ENCODE measurements around the gene EFNA3.

EFNA3 gene

DNA sequence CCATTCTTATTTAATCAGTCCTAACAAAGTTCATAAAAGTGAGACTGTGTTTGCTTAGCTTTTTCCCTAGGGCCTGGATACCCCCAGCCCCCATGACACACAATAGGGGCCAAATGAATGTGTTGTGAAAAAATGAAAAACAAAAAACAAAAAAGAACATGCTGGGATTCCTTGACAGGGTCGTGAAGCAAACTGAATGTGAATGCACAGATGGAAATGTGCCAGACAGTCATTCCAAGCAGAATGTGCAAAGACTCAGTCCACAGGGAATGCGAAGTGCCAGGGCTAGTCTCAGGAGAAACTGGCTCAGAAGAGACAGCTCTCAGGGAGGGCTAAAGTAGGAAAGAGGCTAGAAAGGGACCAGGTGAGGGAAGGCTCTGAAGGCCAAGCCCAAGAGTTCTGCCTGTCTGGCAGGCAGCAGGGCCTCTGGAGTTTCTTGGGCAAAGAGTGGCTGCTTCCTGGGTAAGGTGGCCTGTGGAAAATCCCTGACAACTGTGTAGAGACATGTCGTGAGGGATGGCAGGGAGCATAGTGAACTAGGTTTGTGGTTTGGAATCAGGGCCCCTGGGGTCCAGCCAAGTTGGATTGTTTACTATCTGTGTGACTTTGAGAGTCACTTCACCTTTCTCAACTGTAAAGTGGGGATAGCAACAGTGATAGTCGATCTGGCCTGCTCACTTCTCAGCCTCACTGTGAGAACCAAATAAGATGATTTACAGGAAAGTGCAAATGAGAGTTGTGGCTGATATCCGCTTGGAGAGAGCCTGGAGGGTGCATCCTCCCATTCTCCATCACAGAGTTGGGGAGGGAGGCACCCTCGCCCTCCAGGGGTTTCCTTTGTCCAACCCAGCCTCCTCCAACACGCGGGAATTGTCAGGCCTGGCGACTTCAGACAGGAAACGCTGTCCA lies 28.7 kb upstream of the EFNA3 start:
- no peak for DNase-seq

DNA sequence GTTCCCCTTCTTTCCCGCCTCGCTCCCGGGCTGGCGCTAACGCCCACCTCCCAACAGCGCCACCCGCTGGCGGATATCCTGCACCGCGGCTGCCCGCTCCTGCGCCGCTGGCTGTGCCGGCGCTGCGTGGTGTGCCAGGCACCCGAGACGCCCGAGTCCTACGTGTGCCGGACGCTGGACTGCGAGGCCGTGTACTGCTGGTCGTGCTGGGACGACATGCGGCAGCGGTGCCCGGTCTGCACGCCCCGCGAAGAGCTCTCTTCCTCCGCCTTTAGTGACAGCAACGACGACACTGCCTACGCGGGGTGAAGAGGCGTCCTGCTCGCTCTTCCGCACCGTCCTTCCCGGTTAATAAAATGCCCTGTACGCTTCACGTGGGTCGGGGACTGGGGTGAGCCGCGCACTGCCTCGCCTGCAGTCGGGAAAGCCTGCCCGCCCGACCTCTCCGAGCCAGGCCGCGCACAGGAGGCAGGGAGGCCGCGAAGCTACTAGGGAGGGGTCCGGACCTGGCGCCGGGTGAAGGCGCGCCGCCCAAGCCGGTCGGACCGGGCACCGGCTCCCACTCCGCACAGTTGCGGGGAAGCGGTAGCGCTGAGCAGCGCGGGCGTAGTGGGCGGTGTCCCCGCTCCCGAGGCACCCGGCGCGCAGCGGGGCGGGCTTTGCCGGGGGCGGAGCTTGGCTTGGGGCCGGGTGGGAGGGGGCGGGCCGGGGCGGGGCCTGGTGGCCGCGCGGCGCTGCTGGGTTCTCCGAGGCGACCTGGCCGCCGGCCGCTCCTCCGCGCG lies 27.9 kb upstream of the EFNA3 start, which contains the start of gene ADAM15:
Gene ADAM15, plus strand, starts transcription at position 757 of the 782 bp plus-strand sequence. CDS start 71 bp downstream, outside the sequence.
- DNase-seq, result peak; percentile 81

DNA sequence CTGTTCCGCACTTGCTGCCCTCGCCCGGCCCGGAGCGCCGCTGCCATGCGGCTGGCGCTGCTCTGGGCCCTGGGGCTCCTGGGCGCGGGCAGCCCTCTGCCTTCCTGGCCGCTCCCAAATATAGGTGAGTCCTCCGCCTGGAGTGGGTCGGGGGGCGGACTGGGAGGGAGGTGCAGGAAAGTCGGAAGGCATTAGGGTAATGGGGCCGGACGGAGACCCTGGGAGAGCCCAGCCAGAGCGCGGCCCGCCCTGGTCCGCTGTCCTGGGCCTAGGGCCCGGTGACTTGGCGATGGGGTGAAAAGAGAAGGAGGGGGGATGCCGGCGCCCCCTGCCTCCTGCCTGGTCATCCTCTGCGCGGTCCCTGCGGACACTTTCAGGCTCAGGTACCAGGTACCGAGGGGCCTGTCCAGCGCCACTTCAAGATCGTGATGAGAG lies 27.3 kb upstream of the EFNA3 start:
- DNase-seq, result no peak

DNA sequence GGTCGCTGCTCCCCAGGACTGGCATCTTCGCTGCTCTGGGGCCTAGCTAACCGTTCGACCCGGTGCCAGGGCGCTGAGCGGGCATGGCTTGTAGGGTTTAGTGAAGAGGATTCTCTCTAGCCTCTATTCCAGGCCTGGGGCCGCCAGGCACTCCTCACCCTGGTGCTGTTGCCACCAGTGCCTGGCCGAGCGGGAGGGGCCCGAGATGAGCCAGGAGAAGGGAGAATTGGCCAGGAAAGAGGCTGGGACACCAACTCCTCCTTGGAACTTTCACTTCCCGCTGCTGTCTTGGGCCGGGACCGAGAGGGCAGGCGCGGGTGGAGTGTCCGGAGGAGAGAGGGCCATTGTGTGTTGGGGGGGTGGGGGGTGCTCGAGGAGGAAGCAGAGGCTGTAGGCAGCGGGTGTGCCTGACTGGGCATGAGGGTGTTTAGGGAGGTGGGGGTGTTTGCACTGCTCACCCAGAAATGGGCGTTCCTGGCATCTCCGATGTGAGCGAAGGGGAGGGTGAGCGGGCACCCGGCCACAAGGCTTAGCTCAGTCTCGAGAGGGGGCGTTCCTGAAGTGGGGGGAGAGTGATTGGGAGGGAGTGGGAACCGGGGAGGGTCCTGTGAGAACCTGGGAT lies 26.7 kb upstream of the EFNA3 start:
- DNase-seq, result peak; percentile 54

DNA sequence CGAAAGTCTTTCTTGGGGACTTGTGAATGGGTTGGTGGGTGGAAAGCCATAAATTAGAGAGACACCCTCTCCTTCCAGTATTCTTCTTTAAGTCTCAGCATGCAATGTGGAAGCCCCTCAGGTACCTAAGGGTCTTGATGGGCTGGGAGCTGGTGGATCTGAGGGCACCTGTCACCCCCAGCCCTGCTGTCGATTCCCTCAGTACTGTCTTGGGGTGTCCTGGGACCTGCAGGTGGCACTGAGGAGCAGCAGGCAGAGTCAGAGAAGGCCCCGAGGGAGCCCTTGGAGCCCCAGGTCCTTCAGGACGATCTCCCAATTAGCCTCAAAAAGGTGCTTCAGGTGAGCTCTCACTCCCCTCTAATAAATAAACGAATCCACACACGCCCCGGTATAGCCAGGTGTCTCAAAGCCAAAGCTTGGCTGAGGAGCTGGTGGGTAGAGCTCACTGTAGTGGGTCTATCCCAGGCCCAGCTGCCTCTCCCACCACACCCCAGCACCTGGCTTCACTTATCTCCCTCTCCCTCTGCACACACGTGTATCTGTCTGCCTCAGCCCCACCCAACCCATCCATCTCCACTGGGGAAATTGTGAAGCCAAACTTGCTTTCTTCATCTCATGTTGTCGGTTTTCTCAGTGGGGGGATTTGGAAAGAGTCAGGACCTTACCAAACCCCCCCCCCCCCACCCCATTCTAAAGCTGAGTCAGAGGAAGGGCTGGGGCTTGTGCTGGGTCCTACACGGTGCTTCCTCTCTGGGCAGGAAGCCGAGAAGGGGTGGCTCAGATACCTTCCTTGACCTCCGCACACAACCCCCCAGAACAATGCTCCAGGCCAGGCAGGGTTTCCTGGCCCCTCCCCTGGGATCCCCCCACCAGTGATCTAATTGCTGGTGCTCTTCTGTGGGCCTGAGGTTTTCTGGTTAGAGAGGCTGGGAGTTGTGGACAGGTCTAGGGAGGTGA lies 25.9 kb upstream of the EFNA3 start:
- DNase-seq, result no peak

DNA sequence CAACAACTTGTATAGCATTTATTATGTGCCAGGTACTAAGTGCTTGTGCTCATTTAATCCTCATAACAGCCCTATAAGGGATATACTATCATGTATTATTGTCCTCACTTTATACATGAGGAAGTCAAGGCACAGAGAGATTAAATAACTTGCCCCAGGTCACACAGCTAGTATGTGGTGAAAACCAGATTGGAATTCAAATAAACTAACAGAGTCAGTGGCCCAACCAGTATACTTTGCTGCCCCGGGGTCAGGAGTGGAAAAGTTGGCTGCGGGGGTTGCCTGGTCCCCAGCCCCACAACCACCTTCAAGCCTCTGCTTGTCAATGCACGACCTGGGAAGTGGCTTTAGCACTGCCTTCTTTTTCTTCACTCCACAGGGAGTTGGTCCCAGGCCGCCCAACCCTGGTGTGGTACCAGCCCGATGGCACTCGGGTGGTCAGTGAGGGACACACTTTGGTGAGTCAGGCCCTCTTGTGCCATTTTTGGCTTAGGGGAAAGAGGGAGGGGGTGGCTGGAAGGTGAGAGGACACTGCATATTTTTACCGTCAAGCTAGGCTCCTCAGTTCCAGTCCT lies 25.0 kb upstream of the EFNA3 start:
- no peak for DNase-seq

DNA sequence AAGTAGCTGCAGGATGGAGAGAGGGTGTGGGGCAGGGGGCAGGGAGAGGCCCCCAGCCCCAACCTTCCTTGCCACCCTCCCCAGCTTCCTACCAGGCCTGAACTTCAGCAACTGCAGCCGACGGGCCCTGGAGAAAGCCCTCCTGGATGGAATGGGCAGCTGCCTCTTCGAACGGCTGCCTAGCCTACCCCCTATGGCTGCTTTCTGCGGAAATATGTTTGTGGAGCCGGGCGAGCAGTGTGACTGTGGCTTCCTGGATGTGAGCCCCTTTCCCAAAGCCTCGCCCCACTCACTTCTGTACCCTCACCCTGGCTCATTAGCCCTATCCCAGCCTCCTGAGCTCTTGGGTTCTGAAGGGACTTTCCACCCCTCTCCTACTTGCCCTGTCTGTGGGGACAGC lies 21.5 kb upstream of the EFNA3 start:
- DNase-seq, result no peak

DNA sequence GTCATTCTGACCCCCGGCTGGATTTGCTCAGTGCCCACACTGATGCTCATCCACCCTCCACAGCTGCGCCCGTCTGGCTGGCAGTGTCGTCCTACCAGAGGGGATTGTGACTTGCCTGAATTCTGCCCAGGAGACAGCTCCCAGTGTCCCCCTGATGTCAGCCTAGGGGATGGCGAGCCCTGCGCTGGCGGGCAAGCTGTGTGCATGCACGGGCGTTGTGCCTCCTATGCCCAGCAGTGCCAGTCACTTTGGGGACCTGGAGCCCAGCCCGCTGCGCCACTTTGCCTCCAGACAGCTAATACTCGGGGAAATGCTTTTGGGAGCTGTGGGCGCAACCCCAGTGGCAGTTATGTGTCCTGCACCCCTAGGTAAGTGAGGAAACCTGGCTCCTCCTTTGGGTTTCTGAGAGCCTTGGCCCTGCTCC lies 20.8 kb upstream of the EFNA3 start:
- no peak for DNase-seq

DNA sequence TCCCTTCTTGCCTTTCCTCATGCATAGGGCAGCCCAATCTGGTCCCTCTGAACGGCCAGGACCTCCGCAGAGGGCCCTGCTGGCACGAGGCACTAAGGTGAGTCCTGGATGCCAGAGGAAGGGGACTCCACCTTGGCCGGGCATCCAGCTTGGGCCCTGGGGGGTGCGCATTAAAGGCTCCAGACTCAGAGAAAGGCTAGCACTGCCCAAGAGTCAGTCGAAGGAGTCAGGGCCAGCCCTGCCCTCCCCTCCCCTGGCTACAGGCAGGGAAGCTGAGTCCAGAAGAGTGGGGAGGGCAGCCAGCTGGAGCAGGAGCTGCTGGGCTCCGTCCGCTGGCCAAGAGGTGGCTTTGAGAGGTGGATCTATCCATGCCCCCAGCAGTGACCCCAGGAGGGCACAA lies 17.9 kb upstream of the EFNA3 start:
- no peak for DNase-seq

DNA sequence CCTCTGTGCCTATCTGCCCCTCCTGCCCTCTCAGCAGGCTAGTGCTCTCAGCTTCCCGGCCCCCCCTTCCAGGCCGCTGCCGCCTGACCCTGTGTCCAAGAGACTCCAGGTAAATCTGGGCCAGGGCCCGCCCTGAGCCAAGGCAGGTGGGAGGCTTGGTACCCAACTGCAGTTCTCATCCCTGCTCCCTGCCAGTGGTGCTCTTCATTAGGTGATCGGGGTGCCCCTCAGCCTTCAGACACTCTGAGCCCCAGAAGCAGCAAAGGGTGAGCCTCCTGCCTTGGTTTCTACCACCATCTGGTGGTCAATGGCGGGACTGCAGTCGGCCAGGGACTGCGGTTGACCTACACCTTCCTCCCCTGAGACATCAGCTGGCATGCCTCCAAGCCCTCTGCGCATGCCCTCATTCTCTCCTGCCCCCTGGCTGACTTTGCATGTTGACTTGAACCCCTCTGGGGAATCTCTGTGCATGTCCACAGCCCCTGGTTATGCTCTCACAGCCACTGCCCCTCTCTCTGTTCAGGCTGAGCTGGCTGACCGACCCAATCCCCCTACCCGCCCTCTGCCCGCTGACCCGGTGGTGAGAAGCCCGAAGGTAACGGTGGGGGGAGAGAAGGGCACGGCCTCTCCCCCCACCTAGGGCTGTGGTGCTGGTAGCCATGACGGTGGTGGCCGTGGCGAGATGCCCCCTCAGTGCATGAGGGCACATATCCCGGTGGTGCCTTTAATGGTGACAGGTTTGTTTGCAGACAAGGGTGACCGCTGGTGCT lies 17.1 kb upstream of the EFNA3 start:
- DNase-seq, result peak; percentile 93

DNA sequence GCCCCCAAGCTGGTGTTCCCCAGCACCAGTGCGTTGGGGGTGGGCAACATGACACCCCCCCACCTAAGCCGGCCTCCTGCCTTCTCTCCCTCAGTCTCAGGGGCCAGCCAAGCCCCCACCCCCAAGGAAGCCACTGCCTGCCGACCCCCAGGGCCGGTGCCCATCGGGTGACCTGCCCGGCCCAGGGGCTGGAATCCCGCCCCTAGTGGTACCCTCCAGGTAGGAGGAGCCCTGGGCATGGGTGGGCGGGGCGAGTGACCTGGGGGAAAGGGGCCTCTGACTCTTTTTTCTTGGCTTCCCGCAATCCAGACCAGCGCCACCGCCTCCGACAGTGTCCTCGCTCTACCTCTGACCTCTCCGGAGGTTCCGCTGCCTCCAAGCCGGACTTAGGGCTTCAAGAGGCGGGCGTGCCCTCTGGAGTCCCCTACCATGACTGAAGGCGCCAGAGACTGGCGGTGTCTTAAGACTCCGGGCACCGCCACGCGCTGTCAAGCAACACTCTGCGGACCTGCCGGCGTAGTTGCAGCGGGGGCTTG lies 16.4 kb upstream of the EFNA3 start:
- no peak for DNase-seq

DNA sequence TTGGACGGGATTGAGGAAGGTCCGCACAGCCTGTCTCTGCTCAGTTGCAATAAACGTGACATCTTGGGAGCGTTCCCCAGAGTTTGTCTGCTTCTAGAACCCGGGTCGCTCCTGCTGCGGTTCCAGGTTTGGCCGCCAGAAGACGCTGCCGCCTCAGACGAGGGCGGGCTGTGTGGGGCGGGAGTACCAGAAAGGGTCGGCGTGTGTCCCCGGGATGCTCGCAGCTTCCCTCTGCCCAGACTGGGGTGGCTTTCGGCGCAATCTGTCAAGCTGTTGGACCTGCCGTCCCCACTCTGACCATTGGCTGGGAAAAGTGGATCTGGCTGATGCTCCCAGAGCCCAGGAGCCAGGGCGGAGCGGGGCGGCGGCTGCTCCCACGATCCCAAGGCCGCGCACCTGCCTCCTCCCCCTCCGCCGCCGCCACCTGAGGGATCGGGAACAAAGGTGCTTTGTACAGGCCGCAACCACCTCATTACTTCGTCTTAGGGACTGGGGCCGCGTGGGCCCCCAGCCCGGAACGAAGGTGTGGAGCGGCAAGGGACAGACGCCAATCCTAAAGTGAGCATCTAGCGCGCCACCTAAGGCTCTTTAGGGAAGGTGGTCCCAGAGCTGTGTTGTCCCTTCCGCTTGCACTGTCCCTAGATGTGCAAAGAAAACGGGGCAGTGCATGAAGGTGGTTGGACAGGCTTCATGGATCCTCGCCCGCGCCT lies 15.8 kb upstream of the EFNA3 start:
- DNase-seq, result peak; percentile 81

DNA sequence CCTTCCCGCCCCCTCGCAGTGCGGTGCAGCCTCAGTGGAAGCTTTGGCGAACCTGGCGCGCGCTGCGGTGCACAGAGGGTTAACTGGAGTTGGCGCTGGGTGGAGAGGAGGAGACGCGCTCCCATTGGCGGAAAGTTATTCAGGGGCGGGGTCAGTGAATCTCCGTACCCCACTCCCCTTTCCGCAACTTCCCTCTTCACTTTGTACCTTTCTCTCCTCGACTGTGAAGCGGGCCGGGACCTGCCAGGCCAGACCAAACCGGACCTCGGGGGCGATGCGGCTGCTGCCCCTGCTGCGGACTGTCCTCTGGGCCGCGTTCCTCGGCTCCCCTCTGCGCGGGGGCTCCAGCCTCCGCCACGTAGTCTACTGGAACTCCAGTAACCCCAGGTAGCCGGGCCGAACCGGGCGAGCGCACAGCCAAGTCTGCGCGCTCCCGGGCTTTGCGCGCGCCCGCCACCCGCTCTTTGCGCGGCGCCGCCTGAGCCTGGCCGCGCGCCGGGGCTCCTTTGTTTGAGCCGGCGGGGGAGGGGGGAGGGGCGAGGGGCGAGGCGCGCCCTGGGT lies 15.0 kb upstream of the EFNA3 start, which contains the start of gene EFNA4:
Gene EFNA4, plus strand, starts transcription at position 191 of the 561 bp plus-strand sequence. Its CDS starts 84 bp downstream, at position 275.
- DNase-seq, result peak; percentile 87

DNA sequence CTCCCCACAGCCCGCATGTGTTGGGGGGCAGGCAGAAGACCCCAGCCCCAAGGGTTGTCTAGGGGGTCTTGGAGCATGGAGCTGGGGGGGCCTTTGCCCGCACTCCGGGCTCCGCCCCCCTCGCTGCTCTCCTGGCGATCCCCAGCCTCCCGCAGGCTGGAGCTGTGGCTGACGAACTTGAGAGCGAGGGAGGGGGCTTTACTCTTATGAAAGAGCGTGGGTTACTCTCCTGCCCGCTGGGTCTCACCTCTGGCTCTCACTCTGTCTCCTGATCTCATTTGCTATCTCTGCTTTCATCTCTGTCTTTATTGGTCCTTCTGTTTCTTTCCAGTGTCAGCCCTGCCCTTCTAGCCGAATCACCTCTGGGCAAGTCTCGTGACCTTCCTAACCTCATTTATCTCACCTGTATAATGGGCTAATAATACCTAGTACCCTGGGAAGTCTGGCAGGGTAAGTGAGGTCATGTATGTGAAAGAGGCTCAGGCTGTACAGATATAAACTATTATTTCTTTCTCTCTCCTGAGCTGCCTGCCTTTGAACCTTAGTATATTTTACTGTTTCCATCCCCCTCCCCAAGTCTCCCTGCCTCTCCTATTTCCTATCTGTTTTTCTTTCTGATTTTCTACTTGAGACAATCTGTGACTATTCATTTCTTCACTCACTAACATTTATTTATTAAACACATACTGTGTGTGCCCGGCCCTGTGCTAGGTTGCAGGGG lies 14.4 kb upstream of the EFNA3 start:
- DNase-seq, result no peak

DNA sequence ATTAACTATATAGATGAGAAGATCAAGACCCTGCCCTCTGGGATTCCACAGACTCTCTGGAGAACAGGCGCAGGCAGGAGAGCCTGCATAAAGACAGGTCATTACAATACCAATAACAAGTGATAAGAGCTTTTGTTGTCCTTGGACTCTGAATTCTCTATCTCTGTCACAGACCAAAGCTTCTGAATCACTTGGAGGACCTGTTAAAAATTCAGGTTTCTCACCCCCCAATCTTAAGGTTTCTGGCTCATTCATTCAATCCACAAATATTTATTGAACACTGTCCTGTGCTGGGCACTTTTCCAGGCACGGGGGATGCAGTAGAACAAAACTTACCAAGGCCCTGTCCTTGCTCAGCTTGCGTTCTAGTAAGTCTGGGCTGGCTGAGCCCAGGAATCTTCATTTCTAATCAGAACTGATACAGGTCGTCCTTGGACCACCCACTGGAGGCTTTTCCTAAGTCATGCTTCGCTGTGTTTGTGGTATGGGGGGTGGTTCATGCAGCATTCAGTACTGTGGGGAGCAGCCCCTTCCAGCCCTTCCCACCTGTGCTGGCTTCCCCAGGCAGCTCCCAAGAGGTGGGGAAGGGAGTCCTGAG lies 13.7 kb upstream of the EFNA3 start:
- DNase-seq, result no peak

DNA sequence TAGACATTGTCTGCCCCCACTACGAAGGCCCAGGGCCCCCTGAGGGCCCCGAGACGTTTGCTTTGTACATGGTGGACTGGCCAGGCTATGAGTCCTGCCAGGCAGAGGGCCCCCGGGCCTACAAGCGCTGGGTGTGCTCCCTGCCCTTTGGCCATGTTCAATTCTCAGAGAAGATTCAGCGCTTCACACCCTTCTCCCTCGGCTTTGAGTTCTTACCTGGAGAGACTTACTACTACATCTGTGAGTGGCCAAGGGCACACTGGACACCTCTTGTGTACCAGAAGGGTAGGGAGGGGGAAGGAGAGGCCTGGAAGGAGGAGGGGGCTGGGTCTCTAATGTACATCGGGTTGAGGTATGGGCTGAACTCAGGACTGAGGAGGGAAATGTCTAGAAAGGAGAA lies 11.9 kb upstream of the EFNA3 start:
- DNase-seq, result no peak

DNA sequence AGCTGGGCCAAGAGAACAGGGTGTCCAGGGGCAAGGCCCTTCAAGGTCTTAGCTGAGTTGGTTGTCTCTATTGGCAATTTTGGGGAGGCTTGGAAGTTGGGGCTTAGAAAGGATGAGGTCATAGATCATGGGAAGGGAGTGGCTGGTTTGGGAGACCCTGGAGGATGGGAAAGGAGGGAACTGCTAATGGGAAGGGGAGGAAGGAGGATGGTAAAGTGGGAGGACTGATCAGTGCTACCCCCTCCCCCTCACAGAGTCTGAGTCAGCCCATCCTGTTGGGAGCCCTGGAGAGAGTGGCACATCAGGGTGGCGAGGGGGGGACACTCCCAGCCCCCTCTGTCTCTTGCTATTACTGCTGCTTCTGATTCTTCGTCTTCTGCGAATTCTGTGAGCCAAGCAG lies 10.0 kb upstream of the EFNA3 start:
- no peak for DNase-seq

DNA sequence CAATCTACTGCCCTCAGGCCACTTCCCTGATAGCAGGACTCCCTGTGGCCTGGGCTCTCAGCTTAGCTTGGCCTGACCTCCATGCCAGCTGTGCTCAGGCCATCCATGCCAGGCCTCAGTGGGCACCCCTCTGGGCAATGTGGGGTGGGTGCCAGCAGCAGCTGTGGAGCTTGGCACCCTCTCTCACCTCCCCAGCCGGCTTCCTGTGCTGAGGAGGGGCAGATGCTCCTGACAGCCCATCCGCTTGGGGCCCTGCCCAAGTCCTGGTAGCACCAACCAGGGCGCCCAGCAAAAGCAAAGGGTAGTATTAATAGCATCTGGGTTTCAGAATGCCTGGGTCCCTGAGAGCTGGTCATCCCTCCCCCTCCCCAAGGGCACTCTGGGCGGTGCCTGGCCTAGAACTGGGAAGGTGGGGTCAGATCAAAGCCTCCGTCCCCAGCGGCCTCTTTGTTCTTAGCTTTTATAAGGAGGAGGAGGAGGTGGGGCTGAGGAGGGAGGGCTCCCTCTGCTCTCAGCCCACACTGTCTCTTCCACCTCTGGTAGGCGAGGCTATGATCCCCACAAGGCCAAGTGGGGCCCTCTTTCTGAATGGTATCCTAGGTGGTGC lies 9.0 kb upstream of the EFNA3 start:
- no peak for DNase-seq

Data from activated naive CD4-positive, alpha-beta T cell treated with anti-CD3 and anti-CD28 coated beads, Interleukin-2, amount 50 U/mL, for 16 hours (primary cell).